ENCODE measurements around the gene ACTR3C.

GRCh38 chr7:150359622-150360362 is 36.4 kb upstream of the ACTR3C start:
- TF ChIP-seq CTCF (conservative IDR thresholded peaks at IDR 0.05 in 1 of 2, IDR thresholded peaks at IDR 0.05 in 1 of 2; ENCODE audit: low read depth in 1 of 2, low read length in 2 of 2) (no peak), EZH2 (IDR thresholded peaks at IDR 0.05; ENCODE audit: low read length, missing control alignments) (no peak)

Data from fibroblast of lung (primary cell).